Stimulated activated CD4-positive, alpha-beta T cell treated with anti-CD3 and anti-CD28 coated beads, Interleukin-15, amount 100 ng/mL, for 24 hours (primary cell): ENCODE measurements around the gene DCTN2.
A peak's percentile ranks its signal among the peaks of the same experiment; 100 is the strongest.
"Not testable (repeated sequence)": the region's sequence is repeated elsewhere in the genome, so short reads cannot be mapped to it uniquely, and the experiment has no call there.

Source experiments
- DNase-seq: peaks from one replicate; pipeline ENCODE4 v3.0.0-alpha.2; 2020

The DCTN2 gene

DNA sequence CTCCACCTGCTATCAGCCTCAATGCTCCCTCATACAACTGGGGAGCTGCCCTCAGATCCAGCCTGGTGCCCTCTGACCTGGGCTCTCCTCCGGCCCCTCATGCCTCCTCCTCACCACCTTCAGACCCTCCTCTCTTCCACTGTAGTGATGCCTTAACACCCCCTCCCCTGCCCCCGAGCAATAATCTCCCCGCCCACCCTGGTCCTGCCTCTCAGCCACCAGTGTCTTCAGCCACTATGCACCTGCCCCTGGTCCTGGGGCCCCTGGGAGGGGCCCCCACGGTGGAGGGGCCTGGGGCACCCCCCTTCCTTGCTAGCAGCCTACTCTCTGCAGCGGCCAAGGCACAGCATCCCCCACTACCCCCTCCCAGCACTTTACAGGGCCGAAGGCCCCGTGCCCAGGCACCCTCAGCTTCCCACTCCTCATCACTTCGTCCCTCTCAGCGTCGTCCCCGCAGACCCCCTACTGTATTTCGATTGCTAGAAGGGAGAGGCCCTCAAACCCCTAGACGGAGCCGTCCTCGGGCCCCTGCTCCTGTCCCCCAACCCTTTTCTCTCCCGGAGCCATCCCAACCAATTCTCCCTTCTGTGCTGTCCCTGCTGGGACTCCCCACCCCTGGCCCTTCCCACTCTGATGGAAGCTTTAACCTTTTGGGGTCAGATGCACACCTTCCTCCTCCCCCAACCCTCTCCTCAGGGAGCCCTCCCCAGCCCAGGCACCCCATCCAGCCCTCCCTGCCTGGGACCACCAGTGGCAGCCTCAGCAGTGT, 21.2 kb downstream of the DCTN2 start:
- DNase-seq = no peak

DNA sequence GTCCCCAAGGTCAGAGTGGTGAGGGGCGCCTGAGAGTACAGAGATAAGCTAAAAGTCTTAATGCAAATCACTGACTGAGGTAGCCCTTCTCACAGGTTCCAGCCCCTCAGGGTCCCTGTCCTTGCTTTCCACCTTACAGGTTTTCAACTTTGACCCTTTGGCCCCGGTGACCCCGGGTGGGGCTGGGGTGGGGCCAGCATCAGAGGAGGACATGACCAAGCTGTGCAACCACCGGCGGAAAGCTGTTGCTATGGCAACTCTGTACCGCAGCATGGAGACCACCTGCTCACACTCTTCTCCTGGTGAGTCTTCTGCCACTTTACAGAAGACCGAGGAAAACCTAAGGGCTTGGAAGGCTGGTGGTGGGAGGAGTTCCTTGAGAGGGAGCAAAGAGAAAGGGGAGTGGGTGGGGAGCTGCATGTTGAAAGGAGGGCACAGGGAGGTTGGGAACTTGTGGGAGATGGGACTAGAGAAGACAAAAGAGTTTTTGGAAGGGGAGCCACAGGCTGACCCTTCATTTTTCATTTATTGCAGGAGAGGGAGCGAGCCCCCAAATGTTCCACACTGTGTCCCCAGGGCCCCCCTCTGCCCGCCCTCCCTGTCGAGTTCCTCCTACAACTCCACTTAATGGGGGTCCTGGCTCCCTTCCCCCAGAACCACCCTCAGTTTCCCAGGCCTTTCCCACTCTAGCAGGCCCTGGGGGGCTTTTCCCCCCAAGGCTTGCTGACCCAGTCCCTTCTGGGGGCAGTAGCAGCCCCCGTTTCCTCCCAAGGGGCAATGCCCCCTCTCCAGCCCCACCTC, 22.0 kb downstream of the DCTN2 start:
- no peak for DNase-seq

DNA sequence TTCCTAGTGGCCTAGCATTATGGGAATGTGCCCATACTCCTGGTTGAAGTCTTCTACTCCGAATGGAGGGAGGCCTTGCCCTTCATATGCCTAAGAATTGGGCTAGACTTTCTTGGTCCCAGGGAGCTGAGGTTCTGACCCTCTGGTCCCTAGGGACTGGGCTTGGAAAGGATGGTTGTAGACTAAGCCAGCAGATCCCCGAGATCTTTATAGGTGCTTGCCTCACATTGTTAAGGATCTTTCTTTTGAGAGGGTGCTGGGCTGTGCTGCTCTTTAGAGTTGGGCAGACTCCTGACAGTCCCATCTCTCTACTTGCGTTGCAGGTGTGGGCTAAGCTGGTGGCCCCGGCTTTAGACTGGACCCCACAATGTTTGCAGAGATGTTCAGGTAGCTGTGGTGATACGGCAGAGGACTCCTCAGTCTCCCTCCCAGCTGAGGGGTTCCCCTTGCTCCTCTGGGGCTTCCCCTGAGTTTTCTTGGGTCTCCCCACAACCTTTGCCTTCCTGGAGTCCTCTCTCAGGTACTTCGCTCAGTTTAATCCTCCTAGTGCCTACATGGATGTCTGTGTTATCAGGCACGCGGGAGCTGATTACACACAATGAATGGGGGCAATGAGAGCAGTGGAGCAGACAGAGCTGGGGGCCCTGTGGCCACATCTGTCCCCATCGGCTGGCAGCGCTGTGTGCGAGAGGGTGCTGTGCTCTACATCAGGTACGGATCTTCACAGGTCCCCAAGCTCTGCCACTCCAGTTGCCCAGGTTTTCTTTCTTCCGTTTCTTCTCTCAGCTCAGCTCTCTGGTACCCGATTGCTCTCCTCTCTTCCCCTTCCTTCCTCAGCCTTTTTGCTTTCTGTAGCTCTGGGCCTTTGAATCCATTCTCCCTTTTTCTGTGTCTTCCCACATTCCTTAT, 23.0 kb downstream of the DCTN2 start:
- peak; percentile 21 for DNase-seq

DNA sequence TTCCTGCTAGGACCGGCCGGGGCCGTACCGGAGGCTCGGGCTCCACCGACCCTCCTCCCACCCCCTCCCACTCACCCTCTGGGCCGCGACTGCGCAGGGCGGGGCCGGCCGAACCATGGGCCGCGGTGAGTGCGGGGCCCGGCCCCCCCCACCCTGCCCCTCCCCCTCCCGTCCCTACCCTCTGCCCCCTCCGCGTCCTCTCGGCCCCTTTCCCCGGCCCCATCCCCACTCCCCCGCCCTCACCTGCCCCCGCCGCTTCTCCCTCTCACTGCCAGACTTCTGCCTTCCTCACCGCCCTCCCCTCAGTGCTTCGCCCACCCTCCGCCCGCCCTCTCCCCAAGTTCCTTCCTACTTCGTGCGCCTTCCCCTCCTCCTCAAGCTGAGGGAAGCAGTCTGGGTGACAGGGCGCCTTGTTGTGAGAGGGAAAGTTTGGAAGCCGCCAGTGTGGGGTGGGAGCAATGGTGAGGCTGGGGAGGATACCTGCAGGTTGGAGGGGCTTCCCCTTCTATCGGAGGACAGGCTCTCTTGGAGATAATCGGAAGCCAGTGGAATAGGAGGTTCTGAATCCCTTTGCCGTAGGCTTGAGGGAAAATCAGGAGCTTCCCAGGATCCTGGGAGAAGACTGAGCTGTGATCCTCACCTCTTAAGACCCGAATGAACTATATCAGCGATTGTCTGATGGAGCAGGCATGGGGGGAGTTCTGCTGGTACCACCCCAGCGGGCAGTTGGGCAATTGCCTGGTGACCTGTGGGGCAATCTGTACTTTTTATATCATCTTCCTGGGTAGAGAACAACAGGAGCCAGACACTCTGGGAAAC, 23.9 kb downstream of the DCTN2 start:
- DNase-seq = peak; percentile 55

DNA sequence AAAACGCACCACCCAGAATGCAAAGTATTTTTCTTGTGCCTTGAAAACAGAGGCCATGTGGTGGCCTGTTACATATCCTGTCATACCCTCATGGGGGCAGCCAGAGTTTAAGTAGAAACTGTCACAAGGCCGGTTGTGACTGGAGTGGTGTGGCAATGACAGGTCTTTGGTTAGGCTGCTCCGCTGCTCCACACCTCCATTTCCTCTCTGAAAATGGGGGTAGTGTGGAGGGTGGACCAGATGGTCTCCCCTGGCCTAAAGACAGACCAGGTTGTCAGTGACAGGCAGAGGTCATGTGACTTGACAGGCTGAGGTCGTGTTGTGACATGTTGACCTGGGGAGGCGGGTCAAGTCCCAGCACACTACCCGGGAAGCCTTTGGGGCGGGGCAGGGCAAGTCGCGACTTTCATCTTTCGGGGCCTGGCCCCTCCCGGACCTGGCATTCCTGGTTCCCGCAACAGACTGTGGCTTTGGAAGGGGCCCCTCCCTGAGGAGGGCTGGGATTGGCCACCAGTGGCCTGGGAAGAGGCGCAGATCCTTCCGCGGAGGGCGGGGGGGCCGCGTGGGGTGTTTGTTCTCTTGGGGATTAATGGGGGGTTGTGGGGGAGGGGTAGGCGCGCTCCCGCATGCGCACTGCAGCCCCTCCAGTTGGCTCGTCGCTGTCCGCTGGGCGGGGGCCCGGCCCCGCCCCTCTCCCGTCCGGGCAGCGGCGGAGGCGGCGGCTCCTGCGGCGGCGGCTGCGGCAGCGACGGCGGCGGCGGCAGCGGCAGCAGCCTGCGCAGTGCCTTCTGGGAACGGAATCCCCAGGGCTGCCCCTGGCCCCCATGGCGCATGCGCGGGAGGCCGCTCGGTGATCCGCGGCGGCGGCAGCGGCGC, 24.7 kb downstream of the DCTN2 start, which contains the start of gene MBD6:
Gene MBD6, plus strand, starts transcription at position 814 of the 876 bp plus-strand sequence. CDS start 1,480 bp downstream, outside the sequence.
- peak; percentile 92 for DNase-seq

DNA sequence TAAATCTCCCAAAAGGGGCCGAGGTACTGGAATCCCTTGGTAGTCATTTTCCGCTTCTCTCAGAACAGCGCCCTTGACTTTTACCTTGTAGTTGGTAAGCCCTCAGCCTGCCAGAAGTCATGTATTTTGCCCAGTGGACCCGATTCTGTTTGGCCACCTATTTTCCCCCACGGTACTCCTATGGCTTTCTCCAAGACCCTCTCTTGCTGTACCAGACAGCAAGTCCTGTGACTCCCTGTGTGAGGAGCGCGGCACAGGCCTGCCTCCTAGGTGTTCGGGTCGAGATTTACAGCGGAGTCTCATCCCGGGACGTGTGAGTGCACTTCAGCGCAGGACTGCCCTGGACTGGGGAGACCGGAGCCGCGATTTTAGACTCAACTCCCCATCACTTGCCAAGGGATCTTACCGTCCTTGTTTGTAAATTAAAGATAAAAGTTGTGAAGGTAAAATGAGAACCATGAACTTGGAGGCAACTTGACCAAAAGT, 25.4 kb downstream of the DCTN2 start:
- DNase-seq = no peak

DNA sequence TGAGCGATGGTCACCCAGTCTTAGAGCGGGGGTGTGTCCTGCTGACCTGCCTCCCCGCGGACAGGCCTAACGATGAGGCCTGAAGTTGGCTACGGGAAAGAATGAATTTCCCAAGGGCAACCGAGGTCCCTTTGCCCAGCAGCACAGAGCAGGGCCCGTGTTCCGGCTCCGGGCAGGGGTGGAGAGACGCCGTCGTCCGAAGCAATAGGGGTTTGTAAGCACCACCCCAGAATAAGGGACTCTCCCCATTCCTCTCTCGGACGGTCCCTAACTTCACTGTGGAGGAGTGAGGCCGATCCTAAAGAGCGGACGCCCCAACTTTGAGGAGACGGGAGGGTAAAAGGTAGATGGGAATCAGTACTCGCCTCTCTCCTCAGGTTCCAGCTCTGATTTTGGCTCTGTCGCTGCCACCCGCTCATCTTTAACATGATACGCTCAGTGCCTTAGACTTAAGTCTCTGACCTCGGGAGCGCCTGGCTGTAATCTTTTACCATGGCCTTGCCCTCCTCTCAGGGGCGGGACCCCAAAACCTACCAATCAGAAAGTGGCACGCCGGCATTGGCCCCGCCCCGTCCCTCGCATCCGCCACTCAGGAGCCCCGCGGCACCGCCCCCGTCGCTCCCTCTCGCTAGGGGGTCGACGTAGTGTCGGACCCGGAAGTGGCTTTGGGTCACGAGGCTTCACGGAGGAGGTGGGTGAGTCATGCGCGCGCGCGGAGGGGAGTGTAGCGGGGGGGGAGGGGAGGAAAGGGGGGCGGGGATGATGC, 26.8 kb downstream of the DCTN2 start, which contains the start of gene DDIT3:
Gene DDIT3, minus strand, starts transcription at position 462 of the 766 bp plus-strand sequence. CDS start 3,108 bp downstream, outside the sequence.
- DNase-seq = peak; percentile 100

DNA sequence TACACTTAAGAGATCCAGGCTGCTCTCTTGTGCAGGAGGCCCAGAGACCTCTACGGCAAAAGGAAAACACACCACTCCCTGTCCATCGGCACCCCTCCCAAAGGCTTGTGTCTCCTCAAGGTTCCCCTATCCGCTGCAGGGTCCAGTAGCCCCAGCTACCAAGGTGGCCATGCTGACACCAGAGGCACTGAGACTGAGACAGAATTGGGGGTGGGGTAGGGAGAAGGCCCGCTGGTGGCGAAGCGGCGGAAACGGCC, 27.3 kb downstream of the DCTN2 start:
- peak; percentile 40 for DNase-seq

DNA sequence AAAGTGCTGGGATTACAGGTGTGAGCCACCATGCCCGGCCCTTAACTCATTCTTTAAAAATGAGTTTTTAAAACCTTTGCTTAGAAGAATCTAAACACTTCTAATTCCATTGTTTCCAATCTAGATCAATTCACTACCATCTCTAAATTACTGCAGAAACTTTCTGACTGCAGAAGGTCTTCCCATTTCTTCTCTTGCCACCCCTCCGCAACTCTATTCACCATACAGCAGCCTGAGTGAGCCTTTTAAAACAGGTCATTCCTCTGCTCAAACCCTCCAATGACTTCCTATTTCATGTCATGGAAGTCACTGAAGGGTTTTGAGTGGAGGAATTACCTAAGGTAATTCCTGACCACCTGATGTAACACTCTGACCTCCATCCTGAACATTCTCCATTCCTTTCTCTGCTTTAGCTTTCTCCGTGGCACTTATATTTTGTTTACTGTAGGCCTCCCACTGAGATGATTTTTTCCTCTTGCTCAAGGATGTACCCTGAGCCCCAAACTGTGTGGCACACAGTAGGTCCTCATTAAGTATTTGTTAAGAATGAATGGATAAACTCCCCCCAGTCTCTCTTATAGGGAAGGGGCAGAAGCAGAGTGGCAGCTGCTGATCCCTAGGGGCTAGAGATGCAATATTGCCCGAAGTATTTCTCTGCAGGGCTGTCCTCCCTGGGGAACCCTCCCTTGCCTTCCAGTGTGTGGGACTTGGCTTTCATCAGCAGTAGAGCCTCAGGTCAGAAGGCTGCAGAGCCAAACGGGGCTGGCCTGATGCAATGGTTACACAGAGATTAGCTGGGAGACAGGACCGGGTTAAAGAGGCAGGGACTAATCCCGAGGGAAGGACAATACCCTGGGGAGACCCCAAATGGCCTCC, 27.8 kb downstream of the DCTN2 start:
- peak; percentile 33 for DNase-seq

DNA sequence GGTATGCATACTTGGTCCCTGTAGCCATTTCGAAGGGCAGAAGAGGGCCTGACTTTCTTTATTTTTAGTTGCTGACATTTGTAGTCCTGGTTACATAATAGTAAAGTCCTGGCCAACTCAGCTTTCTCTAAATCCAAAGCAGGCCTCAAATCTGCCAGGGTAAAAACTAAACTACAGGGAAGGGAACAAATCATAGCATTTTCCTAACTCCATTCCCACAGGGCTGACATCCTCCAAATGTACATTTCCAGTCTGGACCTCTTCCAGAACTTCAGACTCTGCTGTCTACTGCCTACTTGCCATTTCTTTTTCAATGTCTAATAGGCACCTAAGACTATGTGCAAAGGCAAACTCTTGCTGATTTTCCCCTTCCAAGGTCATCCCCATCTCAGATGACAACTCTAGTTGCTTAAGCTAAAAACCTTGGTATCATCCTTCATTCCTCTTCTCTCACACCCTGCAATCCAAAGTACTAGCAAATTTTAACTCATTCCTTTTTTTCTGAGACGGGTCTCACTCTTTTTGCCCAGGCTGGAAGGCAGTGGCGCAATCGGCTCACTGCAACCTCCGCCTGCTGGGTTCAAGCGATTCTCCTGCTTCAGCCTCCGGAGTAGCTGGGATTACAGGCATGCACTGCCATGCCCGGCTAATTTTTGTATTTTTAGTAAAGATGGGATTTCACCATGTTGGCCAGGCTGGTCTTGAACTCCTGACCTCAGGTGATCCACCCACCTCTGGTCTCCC, 28.6 kb downstream of the DCTN2 start:
- DNase-seq = no peak

DNA sequence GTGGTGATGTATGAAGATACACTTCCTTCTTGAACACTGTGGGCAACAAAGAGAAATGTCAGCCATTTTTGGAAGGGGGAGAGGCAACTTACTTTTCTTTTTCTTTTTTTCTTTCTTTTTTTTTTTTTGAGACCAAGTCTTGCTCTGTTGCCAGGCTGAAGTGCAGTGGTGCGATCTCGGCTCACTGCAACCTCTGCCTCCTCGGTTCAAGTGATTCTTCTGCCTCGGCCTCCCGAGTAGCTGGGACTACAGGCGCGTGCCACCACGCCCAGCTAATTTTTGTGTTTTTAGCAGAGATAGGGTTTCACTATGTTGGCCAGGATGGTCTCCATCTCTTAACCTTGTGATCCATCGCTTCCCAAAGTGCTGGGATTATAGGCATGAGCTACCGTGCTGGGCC, 29.3 kb downstream of the DCTN2 start:
- DNase-seq = not testable (repeated sequence)

DNA sequence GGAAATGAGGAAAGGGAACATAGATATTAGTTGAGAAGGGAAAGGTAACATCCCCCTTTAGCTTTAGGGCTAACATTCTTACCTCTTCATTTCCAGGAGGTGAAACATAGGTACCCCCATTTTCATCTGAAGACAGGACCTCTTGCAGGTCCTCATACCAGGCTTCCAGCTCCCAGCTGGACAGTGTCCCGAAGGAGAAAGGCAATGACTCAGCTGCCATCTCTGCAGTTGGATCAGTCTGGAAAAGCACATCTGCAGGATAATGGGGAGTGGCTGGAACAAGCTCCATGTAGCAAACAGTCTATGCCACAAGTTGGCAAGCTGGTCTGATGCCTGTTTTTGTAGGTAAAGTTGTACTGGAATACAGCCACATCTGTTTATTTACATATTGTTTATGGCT, 29.8 kb downstream of the DCTN2 start:
- DNase-seq = no peak

DNA sequence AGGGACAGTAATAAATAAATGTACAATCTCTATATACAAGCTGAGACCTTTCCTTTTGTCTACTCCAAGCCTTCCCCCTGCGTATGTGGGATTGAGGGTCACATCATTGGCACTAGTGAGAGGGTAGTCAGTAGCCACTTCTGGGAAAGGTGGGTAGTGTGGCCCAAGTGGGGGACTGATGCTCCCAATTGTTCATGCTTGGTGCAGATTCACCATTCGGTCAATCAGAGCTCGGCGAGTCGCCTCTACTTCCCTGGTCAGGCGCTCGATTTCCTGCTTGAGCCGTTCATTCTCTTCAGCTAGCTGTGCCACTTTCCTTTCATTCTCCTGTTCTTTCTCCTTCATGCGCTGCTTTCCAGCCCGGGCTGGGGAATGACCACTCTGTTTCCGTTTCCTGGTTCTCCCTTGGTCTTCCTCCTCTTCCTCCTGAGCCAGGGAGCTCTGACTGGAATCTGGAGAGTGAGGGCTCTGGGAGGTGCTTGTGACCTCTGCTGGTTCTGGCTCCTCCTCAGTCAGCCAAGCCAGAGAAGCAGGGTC, 30.3 kb downstream of the DCTN2 start:
- no peak for DNase-seq

DNA sequence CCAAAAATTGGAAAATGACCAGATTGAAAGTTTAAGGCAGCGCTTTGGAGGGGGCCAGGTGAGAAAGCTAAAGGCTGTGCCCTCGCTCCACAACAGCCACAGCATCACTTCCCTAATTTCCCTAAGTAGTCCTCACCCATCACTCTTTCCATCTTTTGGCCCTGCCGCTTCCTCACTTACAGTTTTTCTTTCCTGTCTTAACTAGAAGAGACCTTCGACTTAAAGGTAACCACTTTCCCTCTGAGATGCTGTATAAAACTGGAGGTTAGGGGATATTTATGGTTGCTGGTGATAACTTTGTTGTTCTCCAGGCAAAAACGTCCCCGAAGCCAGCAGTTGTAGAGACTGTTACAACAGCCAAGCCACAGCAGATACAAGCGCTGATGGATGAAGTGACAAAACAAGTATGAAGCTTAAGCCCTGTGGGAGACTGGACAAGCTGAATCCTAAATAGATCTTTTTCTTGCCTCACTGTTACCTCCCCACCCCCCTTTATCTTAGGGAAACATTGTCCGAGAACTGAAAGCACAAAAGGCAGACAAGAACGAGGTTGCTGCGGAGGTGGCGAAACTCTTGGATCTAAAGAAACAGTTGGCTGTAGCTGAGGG, 31.0 kb downstream of the DCTN2 start:
- no peak for DNase-seq

DNA sequence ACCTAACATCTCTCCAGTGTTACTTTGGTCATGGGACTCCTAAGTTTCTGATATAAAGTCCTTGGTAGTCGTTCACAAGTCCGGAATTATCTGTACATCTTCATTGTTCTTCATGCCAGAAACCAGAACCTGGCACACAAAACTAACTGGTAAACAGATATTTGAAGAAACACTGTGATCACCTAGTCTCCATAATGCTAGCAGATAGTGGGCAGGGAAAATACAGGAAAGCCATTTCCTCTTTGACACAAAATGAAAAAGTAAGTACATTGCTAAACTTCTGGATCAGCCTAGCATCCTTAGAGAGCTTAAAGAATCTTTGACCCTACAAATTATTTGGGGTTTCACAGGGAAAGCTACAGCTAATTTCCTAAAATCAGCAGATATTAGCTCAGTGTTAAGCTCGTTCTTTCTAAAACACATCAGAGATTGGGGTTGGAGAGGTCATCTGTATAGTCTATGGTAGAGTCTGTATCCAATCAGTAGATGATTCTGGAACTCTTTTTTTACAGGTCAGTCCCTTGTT, 31.5 kb downstream of the DCTN2 start:
- no peak for DNase-seq

DNA sequence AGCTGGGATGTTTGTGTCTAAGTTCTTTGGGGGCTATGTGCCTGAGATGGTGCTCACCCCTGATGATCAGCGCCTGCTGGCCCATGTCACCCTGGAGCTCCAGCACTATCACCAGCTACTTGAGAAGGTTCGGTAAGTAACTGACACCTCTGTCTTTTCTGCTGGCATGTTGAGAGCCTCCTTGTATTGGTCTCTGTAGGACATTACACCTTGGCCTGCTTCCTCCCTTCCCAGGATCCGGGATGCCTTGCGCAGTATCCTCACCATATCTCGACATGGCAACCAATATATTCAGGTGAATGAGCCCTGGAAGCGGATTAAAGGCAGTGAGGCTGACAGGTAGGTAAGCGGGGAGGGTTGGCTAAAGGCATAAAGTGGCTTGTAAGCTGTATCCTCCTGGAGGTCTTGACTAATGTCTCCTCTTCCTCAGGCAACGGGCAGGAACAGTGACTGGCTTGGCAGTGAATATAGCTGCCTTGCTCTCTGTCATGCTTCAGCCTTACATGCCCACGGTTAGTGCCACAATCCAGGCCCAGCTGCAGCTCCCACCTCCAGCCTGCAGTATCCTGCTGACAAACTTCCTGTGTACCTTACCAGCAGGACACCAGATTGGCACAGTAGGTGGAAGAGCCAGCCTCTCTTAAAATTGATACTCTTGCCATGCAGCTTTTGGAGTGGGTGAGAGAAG, 32.1 kb downstream of the DCTN2 start:
- DNase-seq = no peak

DNA sequence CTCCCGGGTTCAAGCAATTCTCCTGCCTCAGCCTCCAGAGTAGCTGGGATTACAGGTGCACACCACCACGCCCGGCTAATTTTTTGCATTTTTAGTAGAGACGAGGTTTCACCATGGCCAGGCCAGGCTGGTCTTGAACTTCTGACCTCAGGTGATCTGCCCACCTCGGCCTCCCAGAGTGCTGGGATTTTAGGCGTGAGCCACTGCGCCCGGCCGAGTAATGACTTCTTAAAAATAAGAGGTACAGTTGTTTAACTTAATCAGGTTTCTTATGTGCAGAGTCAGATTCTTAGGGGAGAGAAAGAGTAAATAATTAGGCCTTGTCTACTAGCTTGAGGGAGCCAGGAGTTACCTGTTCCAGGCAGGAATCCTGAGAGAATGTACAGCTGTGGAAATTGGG, 32.7 kb downstream of the DCTN2 start:
- not testable (repeated sequence) for DNase-seq
